ENCODE data around the gene PTPRM.

PTPRM gene

DNA sequence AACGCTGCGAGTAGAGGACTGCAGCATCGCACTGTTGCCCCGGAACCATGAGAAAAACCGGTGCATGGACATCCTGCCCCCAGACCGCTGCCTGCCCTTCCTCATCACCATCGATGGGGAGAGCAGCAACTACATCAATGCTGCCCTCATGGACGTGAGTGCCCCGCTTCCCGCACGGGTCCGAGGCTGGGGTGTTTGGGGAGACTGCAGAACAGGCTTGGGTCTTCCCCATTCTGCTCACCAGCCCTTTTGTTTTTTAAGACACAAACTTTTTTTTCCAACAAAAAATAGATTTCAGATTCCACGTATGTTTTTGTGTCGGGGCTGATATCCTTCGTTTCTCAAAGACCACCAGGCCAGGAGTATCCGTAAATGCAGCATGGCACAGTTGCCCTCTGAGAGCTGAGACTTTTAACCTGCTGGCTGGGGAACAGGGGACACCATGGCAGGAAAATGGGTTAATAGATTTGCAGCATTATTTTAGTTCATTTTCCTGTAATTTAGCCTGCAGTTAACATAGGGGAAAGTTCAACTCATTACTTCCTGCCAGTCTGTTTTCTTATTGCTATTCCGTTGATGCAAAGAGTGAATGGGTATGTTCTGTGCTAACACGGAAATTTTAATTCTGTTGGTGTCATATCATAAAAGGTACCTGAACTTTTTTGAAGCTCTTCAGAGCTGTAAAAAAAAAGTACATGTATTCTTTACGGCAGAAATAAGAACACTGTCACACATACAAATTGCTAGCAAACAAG lies 812.2 kb downstream of the PTPRM start:
- no peak for DNase-seq

DNA sequence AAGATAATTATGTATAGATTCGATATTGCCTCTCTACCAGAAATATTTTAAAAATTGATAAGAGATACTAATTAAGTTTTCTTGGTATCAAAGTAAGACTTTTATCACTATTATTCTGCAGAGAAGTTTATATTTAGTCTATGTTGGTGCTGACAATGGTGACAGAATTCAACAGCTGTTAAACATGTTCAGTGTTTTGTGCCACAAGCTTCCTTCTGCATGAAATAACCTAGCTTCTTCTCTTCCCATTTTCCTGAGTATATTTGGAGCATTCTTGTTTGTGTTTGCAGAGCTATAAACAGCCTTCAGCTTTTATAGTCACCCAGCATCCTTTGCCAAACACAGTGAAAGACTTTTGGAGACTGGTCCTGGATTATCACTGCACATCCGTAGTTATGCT lies 812.9 kb downstream of the PTPRM start:
- DNase-seq = no peak

DNA sequence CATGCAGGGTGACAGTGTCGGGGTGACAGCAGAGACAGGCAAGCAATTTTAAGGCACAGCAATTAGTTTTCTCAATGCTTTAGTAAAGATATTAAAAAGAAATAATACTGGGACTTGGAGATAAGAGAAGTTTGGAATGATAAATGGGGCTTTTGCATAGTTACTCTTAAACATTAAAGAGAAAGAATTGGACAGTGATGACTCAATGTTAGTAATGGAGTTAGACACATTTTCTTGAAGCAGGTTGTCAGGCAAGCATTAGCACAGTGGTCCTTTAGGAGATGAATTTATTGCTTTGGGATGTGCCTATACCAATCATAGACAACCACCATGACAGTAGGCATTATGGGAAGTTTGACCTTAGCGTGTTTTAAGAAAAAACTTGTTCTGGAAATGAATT lies 813.8 kb downstream of the PTPRM start:
- DNase-seq = peak; percentile 21

DNA sequence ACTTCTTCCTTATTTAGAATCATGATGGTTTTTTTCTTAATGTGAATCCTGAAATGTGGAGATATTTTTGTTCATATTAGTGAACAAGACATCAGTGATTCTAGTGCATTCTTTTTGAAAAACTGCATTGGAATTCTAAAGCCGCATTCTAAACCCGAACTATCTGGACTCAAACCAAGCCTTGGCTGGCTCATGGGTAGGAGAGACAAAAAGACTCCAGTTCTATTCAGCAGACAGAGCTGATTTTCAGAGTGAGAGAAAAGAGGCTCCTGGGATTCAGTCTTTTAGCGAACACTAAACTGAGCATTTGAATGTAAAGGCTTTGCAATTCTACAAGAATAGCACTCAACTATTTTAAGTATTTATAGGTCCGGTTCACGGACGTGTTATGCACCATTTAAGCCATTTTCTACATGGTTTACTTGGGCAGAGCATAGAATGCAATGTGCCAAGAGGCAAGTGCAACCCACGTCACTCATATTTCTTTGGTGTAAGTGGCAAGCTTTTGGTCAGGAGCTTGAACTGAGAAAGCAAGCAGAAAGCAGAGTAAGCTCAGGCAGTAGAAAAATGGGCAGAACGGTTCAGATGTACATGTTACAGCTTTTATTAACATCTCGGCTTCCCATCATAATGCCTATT lies 814.8 kb downstream of the PTPRM start:
- DNase-seq = no peak

DNA sequence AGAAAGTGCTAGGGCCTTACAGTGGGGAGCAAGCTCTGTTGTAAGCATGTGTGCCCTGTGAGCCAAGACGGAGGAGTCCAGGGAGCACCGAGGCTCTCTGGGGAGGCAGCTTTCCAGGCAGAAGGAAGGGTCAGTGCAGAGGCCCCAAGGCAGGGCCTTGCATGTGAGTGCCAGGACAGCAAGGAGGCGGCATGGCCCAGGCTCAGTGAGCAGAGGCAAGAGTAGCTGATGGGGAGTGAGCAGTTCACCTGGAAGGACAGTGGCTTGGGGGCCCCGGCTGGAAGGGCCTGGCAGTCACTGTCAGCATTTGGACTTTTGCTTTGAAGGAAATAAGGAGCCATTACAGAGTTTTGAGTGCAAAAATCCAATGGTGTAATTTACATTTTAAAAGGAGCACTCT lies 818.3 kb downstream of the PTPRM start:
- DNase-seq = no peak

DNA sequence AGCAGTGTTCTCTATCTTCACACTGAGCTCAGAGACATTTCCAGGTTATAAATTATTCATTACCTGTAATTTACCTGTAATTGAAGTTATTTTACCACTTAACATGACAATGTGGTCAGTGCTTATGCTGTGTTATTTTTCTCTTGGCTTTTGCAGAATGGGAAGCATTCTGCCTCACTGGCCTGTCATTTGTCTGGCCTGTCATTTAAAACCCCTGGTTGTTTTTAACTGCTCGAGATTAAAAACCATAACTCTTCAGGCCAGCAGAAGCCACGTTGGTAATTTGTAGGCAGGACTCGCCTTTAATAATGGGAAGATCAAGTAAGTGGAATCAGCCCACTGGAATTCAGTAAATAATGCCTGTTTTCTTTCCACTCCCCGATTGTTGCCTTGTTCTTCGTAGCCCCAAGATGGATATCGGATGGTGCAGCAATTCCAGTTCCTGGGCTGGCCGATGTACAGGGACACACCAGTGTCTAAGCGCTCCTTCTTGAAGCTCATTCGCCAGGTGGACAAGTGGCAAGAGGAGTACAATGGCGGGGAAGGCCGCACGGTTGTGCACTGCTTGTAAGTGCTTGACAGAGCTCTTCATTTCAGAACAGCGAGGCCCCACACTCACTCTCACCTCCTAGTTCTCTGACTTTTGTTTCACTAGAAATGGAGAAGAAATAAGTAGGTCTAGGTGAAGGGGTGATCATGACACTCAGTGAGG lies 819.7 kb downstream of the PTPRM start:
- DNase-seq = no peak

DNA sequence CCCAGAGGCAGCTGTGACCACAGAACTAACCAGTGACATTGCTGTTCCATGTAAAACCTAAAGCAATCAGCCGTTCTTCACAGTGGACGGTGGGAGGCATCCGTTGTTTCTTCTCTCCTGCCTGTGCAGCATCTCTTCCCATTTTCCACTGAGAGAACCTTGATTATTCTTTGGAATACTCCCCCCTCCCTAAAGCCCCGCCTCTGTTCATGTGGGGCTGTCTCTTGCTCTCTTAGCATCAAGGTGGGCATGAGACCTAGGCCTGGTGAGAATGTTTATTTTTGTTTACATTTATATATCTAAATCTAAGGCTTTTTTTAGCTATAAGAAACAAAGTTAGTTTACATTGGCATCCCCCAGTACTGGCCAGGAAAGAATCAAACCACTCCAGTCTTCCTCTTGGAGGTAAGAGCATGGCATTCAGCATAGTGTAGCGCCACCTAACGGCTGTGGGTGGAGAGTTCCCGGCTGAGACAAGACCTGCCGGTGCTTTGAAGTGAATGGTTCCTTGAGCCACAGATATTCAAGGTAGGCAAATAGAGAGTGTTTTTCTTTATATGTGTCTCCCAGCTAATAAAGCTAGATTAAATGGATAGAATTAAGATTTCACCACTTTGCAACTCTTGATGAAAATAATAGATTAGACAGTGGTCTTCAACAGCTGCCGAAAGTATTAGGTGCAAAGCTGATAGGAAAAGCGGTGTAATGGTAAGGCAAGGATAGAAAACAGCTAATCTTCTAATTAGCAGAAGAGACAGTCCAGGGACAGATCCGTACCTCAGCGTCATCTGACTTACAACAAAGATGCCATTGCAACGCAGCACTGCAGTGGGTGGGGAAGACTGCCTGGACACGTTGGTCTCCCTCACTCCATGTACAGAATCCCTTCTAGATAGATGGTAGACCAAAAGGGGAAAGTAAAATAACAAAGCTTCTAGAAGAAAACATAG lies 822.5 kb downstream of the PTPRM start:
- peak; percentile 56 for DNase-seq

DNA sequence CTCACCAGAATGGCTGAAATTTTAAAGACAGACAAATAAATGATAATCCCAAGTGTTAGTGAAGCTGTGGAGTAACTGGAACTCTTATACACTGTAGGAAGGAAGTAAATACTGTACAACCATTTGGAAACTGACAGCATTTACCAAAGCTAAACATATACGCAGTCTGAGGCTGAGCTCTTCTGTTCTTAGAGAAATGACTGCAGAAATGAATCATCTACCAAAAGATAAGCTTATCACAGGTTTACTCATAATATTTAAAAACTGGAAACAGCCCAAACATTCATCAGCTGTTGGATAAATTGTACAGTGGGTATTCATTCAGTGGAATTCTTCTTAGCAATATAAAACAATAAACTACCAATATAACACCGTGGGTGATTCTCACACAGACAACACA lies 824.0 kb downstream of the PTPRM start:
- DNase-seq = peak; percentile 89

DNA sequence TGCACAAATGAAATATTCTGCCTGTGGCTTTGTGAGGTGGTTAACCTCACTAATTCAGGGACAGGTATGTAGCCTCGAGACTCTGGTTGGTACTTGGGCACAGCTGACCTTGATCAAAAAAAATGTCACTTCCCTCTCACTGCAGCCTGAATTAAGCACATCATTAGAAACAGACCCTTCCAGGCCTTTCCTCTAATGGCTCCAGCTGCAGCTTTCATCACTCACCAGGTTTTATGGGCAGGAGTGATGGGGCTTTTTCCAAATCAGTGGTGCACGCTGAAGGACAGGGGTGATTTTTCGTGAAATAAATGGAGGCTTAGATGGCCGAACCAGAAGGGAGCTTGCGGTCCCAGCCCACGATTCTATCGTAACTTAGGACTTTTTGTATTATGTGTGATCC lies 829.1 kb downstream of the PTPRM start:
- no peak for DNase-seq

DNA sequence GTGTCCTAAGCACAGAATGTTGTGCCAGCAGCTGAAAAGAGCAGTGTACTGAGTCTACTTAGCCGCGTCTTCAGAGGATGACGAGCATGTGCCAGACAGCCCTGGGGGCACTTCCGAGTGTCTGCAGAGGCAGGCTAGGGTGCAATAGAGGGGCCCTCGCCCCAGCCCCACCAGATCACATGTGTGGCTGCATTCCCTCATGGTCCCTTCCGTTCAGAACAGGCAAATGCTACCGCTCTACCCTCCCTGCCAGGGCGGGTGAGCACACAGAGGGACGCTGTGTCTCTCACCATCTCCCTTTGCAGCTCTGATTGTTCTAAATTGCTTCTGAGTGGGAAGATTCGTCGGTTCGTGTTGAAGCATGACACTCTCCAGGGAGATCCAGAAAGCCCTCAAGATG lies 829.9 kb downstream of the PTPRM start:
- no peak for DNase-seq

DNA sequence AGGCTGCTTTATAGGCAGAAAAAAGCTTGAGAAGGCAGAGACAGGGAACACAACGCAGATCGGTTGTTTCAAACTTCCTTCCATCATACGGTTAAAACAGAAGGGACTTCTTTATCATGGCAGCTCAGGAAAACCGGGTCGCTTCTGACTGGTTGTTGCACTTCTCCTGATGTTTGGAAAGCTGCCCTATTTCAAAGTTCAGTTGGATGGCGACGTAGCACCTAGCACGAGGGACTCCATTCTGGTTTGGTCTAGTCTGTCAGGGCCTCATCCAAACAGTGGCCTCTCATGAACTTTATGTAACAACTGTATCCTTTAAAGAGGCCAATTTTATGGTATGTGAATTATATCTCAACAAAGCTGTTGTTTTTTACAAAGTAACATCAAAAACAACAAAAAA lies 832.0 kb downstream of the PTPRM start:
- DNase-seq = no peak

DNA sequence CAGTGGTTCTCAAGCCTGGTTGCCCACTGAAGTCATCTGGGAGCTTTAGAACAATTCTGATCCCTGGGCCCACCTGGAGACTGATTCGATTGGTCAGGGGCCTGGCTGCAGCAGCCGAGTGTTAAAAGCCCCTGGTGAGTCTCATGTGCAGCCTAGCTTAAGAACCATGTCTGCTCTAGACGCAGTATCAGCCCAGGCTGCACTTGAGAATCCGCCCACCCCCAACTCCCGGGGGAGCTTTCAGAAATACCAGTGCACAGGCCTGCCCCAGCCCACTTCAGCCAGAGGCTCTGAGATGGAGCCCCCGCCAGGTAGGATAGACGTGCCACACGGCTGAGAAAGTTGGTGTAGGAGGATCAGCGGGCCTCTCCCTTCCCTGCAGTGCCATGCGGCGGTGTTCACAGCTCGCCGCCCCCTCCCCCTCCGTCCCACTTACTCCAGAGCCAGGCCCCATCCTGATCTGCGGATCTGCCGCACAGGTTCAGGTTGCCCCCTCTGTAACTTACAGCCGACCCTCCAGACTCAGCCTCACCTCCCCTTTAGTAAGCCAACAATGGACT lies 833.2 kb downstream of the PTPRM start:
- DNase-seq = no peak

DNA sequence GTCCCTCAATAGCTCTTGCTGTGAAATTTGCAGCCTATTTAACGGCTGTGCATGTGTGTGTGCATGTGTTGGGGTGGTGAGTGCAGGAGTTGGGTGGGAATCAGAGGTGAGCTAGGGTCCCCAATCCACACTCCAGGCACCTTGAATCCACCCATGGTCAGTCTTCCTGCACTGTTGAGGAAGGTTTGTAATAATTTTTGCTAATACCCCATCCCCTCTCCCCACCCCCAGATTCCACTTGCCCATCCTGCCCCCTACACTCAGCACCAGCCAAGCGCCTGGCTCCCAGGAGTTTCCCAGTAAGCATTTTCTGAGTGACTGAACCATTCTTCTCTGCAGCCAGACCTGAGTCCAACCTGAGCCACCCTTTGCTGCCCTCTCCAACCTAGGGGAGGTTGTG lies 833.7 kb downstream of the PTPRM start:
- DNase-seq = no peak

DNA sequence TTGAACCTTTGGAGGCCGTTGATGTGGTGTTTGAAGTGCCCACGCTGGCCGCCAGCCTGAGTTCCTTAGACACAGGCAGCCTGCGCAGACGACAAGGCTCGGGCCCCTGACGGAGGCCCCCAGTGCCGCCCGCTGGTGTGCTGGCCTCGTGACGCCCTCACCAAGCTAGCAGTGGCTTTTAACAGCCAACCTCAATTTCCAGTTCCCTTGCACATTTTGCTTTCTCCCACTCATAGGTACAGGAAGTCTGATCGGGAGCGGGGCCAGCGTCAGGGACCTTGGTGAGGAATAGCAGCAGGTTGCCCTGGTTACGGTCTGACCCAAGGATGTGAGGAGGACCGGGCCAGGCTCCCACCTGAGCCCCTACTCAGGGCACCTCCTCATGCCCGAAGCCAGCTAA lies 834.5 kb downstream of the PTPRM start:
- DNase-seq = no peak

DNA sequence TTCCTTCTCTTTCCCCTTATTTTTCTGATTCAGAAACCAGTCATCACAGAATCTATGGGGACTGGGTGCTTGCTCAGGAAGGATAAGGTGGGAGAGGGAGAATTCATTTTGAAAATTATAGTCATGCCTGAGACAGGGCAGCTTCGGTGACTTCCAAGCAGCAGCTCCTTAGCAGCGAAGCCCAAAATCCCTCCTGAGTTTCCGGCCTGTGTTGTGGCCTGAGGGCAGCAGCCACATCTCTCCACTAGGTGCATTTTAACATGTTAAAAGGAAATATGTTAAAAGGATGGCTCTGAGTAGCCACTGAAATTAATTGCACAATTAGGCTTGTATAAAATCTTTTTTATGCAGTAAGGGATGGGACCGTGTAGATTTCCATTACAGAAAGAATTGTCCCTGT lies 835.1 kb downstream of the PTPRM start:
- no peak for DNase-seq

DNA sequence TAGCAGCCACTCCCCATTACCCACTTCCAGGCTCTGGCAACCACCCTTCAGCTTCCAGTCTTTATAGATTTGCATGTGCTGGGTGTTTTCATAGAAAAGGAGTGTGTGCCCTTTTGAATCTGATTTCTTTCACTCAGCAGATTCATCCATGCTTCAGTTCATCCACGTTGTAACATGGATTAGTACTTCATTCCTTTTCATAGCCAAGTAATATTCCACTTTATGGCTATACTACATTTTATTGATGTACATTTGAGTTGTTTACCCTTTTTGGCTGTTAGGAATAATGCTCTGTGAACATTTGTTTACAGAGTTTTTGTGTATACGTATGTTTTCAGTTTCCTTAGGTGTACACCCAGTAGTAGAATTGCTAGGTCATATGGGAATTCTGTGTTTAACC lies 836.6 kb downstream of the PTPRM start:
- DNase-seq = no peak

DNA sequence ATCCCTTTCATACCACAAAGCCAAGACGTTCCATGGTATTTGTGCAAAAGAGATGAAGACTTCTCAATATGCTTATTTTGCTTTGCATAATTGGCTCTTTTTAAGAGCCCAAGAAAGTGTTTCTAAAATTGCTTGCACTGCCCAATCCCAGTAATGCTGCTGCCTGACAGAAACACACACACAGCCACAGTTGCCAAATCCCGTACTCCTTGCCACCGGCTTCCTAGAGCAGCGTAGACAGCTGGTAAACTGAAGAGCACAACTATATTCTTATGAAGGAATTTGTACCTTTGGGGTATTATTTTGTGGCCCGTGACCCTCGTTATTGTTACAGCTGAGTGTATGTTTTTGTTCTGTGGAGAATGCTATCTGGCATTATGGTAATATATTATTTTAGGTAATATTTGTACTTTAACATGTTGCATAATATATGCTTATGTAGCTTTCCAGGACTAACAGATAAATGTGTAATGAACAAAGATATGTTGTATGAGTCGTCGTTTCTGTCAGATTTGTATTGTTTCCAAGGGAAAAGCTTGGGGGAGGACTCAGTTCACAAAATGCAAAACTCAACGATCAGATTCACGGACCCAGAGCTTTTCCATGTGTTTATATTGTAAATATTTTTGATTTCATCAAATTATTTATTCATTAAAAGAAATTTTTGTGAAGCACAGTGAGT lies 839.2 kb downstream of the PTPRM start:
- peak; percentile 43 for DNase-seq

DNA sequence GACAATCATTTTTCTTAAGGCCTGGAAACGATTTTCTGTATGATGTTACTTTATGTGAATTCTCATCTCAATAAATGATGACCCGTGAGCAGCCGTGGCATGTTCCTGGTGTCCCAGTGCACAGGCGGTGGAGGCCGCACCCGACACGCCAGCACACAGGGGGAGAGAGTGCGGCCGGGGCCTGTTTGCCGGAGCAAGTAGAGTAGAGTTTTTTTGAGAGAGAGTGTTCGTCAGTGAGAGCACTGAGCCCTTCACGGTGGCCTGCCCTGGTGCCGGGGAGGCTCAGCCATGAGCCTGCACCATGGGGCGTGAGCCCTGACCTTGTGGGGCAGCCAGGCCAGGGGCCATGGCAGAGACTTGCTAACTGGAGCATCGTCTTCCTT lies 839.7 kb downstream of the PTPRM start:
- no peak for DNase-seq

DNA sequence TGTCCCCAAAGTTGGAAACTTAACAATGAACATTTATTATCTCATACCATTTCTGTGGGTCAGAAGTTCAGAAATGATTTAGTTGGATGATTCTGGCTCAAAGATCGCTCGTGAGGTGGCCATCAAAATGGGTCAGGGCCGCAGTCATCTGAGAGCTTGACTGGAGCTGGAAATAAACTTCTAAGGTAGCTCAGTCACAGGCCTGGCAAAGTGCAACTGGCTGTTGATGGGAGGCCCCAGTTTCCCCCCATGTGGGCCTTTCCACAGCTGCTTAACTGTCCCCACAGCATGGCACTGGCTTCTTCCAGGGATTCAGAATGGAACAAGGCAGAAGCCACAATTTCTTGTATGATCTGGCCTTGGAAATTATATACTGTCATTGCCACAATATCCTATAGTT lies 842.0 kb downstream of the PTPRM start:
- no peak for DNase-seq

DNA sequence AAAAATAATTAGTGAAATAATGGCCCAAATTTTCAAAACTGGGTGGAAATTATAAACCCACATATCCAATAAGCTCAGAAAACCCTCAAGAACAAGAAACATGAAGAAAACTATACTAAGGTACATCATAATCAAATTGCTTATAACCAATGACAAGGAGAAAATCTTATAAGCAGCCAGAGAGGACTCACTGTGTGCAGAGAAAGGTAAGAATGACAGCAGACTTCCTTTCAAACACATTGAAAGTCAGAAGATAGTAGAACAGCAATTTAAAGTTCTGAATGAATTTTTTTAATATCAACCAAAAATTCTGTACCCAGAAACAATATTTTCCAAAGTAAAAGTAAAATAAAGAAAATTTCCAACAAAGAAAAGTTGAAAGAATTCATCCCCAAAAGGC lies 844.4 kb downstream of the PTPRM start:
- no peak for DNase-seq

DNA sequence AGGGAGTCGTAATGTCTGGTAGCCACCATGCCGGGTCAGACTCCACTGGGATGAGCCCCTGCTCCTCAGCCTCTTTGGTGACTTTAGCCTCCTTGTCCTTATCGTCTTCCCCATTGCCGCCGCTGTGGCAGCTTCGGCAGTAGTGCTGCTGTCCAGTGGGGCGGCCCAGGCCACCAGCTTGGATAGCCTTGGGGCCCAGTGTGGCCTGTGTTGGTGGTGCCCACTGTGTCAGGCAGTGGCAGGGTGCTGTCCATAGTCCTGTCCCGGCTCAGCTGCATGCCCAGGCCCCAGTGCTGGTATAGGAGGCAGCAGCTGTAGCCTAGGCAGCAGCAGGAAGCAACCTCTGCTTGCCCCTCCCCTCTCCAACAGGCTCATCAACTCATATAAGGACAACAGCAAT lies 845.0 kb downstream of the PTPRM start:
- DNase-seq = no peak

DNA sequence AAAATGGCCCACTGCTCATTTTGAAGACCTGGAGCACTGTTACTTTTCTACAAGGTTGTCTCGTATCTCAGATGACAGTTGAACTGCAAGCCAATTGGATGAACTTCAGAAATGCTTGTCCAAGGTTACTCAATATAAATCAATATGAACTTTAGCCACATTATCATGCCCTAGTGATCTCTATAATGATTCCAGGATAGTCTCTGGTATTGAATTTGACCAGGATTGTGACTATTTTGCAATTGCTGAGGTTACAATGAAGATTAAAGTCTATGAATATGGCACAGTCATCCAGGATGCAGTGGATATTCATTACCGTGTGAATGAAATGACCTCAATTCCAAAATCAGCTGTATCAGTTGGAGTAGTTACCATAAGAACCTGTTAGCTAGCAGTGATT lies 846.1 kb downstream of the PTPRM start:
- DNase-seq = no peak

All from NCI-H226 (cell line).